Smooth muscle cell (in vitro differentiated cells): ENCODE measurements around the gene CEP85. TPM values are rescaled to one million over a fixed set of nuclear protein-coding genes. Genes with fewer than 3 reads are reported as not detected.

Experiments used
- DNase-seq: peaks from one replicate; lab custom pipeline; 2025; ENCODE audit not compliant: unreplicated experiment; lab: John Stamatoyannopoulos, UW
- H2AFZ ChIP-seq: fragments of 200-600 bp; sonication (generic); 2 replicates; pipeline ENCODE4 v1.6.0; 2016; ENCODE audit warnings: antibody characterized with exemption, low read depth, mild to moderate bottlenecking
- H3F3A ChIP-seq: fragments of 200-600 bp; sonication (generic); 2 replicates; pipeline ENCODE4 v1.6.0; 2017; ENCODE audit warnings: antibody characterized with exemption, low read depth
- H3K27ac ChIP-seq: fragments of 200-600 bp; sonication (generic); 2 replicates; pipeline ENCODE4 v1.5.1; 2016; ENCODE audit warnings: low read depth, mild to moderate bottlenecking
- H3K27me3 ChIP-seq: fragments of 200-600 bp; sonication (generic); 2 replicates; pipeline ENCODE4 v1.6.1; 2016; ENCODE audit warnings: low read depth, mild to moderate bottlenecking
- H3K36me3 ChIP-seq: fragments of 200-600 bp; sonication (generic); 2 replicates; pipeline ENCODE4 v1.5.1; 2016; ENCODE audit warnings: low read depth
- H3K4me1 ChIP-seq: fragments of 200-600 bp; sonication (generic); 2 replicates; pipeline ENCODE4 v1.5.1; 2016; ENCODE audit warnings: low read depth
- H3K4me2 ChIP-seq: fragments of 200-600 bp; sonication (generic); 2 replicates; pipeline ENCODE4 v1.6.0; 2016; ENCODE audit warnings: mild to moderate bottlenecking
- H3K4me3 ChIP-seq: fragments of 200-600 bp; sonication (generic); 2 replicates; pipeline ENCODE4 v1.5.1; 2016; ENCODE audit warnings: mild to moderate bottlenecking
- H3K79me2 ChIP-seq: fragments of 200-600 bp; sonication (generic); 2 replicates; pipeline ENCODE4 v1.6.0; 2016; ENCODE audit warnings: low read depth, mild to moderate bottlenecking
- H3K9ac ChIP-seq: fragments of 200-600 bp; sonication (generic); 2 replicates; pipeline ENCODE4 v1.6.0; 2016; ENCODE audit warnings: low read depth
- H3K9me3 ChIP-seq: fragments of 200-600 bp; sonication (generic); replicated peaks from 2 replicates; pipeline ENCODE4 v1.5.1; 2016; ENCODE audit warnings: low read depth
- H4K20me1 ChIP-seq: fragments of 200-600 bp; sonication (generic); 2 replicates; pipeline ENCODE4 v1.6.0; 2016; ENCODE audit warnings: low read depth
- CTCF ChIP-seq: fragments of 200-600 bp; sonication (generic); IDR thresholded peaks from 2 replicates; pipeline ENCODE4 v1.5.1; 2017; ENCODE audit warnings: borderline replicate concordance, mild to moderate bottlenecking, antibody characterized with exemption; ENCODE audit not compliant: insufficient read depth, poor library complexity, severe bottlenecking
- WGBS: methylation state at CpG from one replicate; pipeline ENCODE4 v1.1.7; 2016; ENCODE audit warnings: low lambda C conversion rate; 5-methylcytosine and 5-hydroxymethylcytosine counted together
- polyA plus RNA-seq: library from polyadenylated mRNA; unstranded; fragments of >200 nt; fragmentation: Nextera tagmentation; extraction: Ambion mirVana; gene quantifications from 2 replicates; pipeline ENCODE4 v1.2.1, GENCODE V29; 2016
- total RNA-seq: library from RNA; depleted of rRNA; stranded (reverse); fragments of >200 nt; gene quantifications from 2 replicates; pipeline ENCODE4 v1.2.3, GENCODE V29; 2014

CEP85 gene
- total and polyA plus RNA-seq, 2 experiments from 2014 or later = 6.0 to 8.0 TPM

- no peaks in the 10 kb centered on the region for H4K20me1 ChIP-seq
- no peak for DNase-seq
- no peak overlapping the region for H3K4me3 ChIP-seq
- H3K4me2 ChIP-seq = no peak overlapping the region
- H3F3A ChIP-seq = no peaks in the 10 kb centered on the region
- H2AFZ ChIP-seq = no peak overlapping the region
- no peaks in the 10 kb centered on the region for H3K4me1 ChIP-seq
- H3K27me3 ChIP-seq = no peaks in the 10 kb centered on the region
- WGBS = 95% methylated on average over 9 of the region's 9 CpGs
- H3K79me2 ChIP-seq = no peaks in the 10 kb centered on the region
- no peaks in the 10 kb centered on the region for H3K36me3 ChIP-seq
- no peak for TF ChIP-seq CTCF
- H3K9me3 ChIP-seq = no peaks in the 10 kb centered on the region
- no peak overlapping the region for H3K9ac ChIP-seq
- H3K27ac ChIP-seq = no peak overlapping the region
Measured at GRCh38 chr1:26268290-26269197, 34.5 kb downstream of the CEP85 start.

- H3K4me3 ChIP-seq = no peak overlapping the region
- no peaks in the 10 kb centered on the region for H3K27me3 ChIP-seq
- H3K27ac ChIP-seq = no peak overlapping the region
- no peak overlapping the region for H3K4me2 ChIP-seq
- H2AFZ ChIP-seq = no peak overlapping the region
- no peak for TF ChIP-seq CTCF
- no peak overlapping the region for H3K9ac ChIP-seq
- H3K36me3 ChIP-seq = no peaks in the 10 kb centered on the region
- no peaks in the 10 kb centered on the region for H3K4me1 ChIP-seq
- DNase-seq = no peak
- no peaks in the 10 kb centered on the region for H3K9me3 ChIP-seq
- peaks cover 1% of the 10 kb centered on the region for H3F3A ChIP-seq
- WGBS = 96% methylated on average over 4 of the region's 4 CpGs
- no peaks in the 10 kb centered on the region for H3K79me2 ChIP-seq
- no peaks in the 10 kb centered on the region for H4K20me1 ChIP-seq
Measured at GRCh38 chr1:26269198-26269550, 35.2 kb downstream of the CEP85 start.

- H2AFZ ChIP-seq = no peak overlapping the region
- TF ChIP-seq CTCF = no peak
- H3K9ac ChIP-seq = no peak overlapping the region
- H3K36me3 ChIP-seq = no peaks in the 10 kb centered on the region
- peaks cover 43% of the 10 kb centered on the region for H3F3A ChIP-seq
- H3K79me2 ChIP-seq = no peaks in the 10 kb centered on the region
- WGBS = 70% methylated on average over 11 of the region's 11 CpGs
- H3K4me1 ChIP-seq = peaks cover 34% of the 10 kb centered on the region
- H3K27ac ChIP-seq = peak overlapping the region; percentile 96
- H3K9me3 ChIP-seq = no peaks in the 10 kb centered on the region
- DNase-seq = no peak
- no peaks in the 10 kb centered on the region for H3K27me3 ChIP-seq
- no peak overlapping the region for H3K4me3 ChIP-seq
- H3K4me2 ChIP-seq = peak overlapping the region; percentile 44
- no peaks in the 10 kb centered on the region for H4K20me1 ChIP-seq
Measured at GRCh38 chr1:26274801-26275425, 40.9 kb downstream of the CEP85 start.
